ENCODE measurements around the gene NMU. TPM values are rescaled to one million over a fixed set of nuclear protein-coding genes. Genes with fewer than 3 reads are reported as not detected.

Gene NMU
- total RNA-seq, 1 donor from 2014 or later, result not detected

Other genes with a start within 250 kb of the NMU start
- gene TMEM165, start 240.3 kb downstream of the NMU start, total RNA-seq, result 35.9 TPM
- 37.4 TPM for gene CLOCK, start 89.4 kb downstream of the NMU start, total RNA-seq
- not detected for gene PDCL2, start 44.1 kb downstream of the NMU start, total RNA-seq
- not detected for gene EXOC1L, start 183.5 kb upstream of the NMU start, total RNA-seq
- gene EXOC1, start 217.3 kb upstream of the NMU start, total RNA-seq, result 18.7 TPM